HepG2 (cell line): Measurements from ENCODE around the gene FAM83G. TPM values are rescaled to one million over a fixed set of nuclear protein-coding genes. Genes with fewer than 3 reads are reported as not detected.

Experiments
- ATAC-seq: fragments of 200-7000 bp; cut with Tn5 transposase; 3 replicates; pipeline ENCODE4 v1.9.1; 2020; ENCODE audit warnings: mild to moderate bottlenecking, moderate library complexity
- BruUV-seq: library from RNA; stranded (reverse); fragments of 400-500 nt; replicated peaks from 2 replicates; lab custom pipeline; 2021; lab: Mats Ljungman, UMichigan
- CTCF ChIA-PET: fragments of 300-600 bp; formaldehyde crosslinking; extraction: SDS; loops from one replicate; lab custom pipeline; 2021; ENCODE audit warnings: low total read pairs, inconsistent platforms, low intra/inter-chr PET ratio; lab: Yijun Ruan, JAX
- POLR2A ChIA-PET: fragments of 350-600 bp; sonication (Branson Sonifier 250); formaldehyde crosslinking; loops from one replicate; lab custom pipeline; 2020; ENCODE audit warnings: antibody characterized with exemption, inconsistent platforms; lab: Yijun Ruan, JAX
- DNase-seq: peaks from one replicate; pipeline ENCODE4 v3.0.0-alpha.2; 2015; ENCODE audit warnings: low spot score
- FAIRE-seq: peaks from 3 replicates; lab custom pipeline; 2011; peaks lifted over from hg19 to GRCh38; lab: Jason Lieb, UNC
- H2AFZ ChIP-seq: one replicate; pipeline ENCODE4 v1.6.1; 2011; ENCODE audit warnings: low read length, inconsistent platforms
- H3K27ac ChIP-seq: fragments of 300-600 bp; 3 replicates; pipeline ENCODE4 v1.8.0; 2011; ENCODE audit warnings: mixed run types, mild to moderate bottlenecking, mixed read lengths, low read length, inconsistent platforms; ENCODE audit not compliant: insufficient read depth; ENCODE audit errors: extremely low read length
- H3K27me3 ChIP-seq, 2 experiments: fragments of 200-600 bp in 1 of 2; 2 replicates in 1 of 2; 3 replicates in 1 of 2; pipeline versions ENCODE4 v1.6.0 to v1.8.0; 2011; ENCODE audit warnings: low read length in 2 of 2, mild to moderate bottlenecking in 2 of 2, moderate library complexity in 2 of 2, inconsistent platforms in 1 of 2; ENCODE audit not compliant: insufficient read depth in 2 of 2, control insufficient read depth in 1 of 2
- H3K36me3 ChIP-seq, 2 experiments: fragments of 200-600 bp in 1 of 2; replicated peaks in 1 of 2; 2 replicates in 1 of 2; 3 replicates in 1 of 2; pipeline versions ENCODE4 v1.5.1 to v1.8.0; 2011; ENCODE audit warnings: low read length in 2 of 2, inconsistent platforms in 1 of 2; ENCODE audit not compliant: insufficient read depth in 2 of 2, control insufficient read depth in 1 of 2
- H3K4me1 ChIP-seq: 2 replicates; pipeline ENCODE4 v1.5.1; 2012; ENCODE audit warnings: low read length, inconsistent platforms; ENCODE audit not compliant: insufficient read depth
- H3K4me2 ChIP-seq: 2 replicates; pipeline ENCODE4 v1.6.0; 2011; ENCODE audit warnings: low read depth, low read length, inconsistent platforms
- H3K4me3 ChIP-seq, 3 experiments: fragments of 200-600 bp in 1 of 3; sonication (generic), shearing (Covaris generic) in 1 of 3; replicated peaks in 1 of 3; 2 replicates each; pipeline ENCODE4 v1.5.1; 2011 to 2016; ENCODE audit warnings: low read length in 3 of 3, inconsistent platforms in 2 of 3, low read depth in 2 of 3, mild to moderate bottlenecking in 2 of 3, control low read depth in 1 of 3, mixed read lengths in 1 of 3; ENCODE audit not compliant: insufficient read depth in 1 of 3
- H3K79me2 ChIP-seq: one replicate; pipeline ENCODE4 v1.6.1; 2011; ENCODE audit warnings: low read length, inconsistent platforms; ENCODE audit not compliant: insufficient read depth
- H3K9ac ChIP-seq: 2 replicates; pipeline ENCODE4 v1.6.0; 2011; ENCODE audit warnings: mild to moderate bottlenecking, low read depth, low read length, inconsistent platforms; ENCODE audit not compliant: insufficient read depth
- H3K9me3 ChIP-seq: 2 replicates; pipeline ENCODE4 v1.5.1; 2012; ENCODE audit warnings: mild to moderate bottlenecking, low read length
- H4K20me1 ChIP-seq: 2 replicates; pipeline ENCODE4 v1.6.0; 2011; ENCODE audit warnings: inconsistent platforms, mild to moderate bottlenecking, low read length, moderate library complexity; ENCODE audit not compliant: insufficient read depth
- ATRX ChIP-seq: sonication (generic); formaldehyde crosslinking; IDR thresholded peaks from 2 replicates; pipeline ENCODE4 v1.4.0; 2020; ENCODE audit warnings: missing genetic modification reagents, borderline replicate concordance
- CCDC6 ChIP-seq: sonication (generic); formaldehyde crosslinking; IDR thresholded peaks from 2 replicates; pipeline ENCODE4 v1.8.1; 2022; ENCODE audit warnings: mild to moderate bottlenecking, missing genetic modification reagents, moderate library complexity
- MED13 ChIP-seq: sonication (generic); formaldehyde crosslinking; IDR thresholded peaks from 2 replicates; pipeline ENCODE4 v1.5.0; 2020; ENCODE audit warnings: missing genetic modification reagents
- NFE2L1 ChIP-seq: sonication (generic); formaldehyde crosslinking; IDR thresholded peaks from 2 replicates; pipeline ENCODE4 v1.4.0; 2020; ENCODE audit warnings: missing genetic modification reagents, mild to moderate bottlenecking, borderline replicate concordance
- PHF21A ChIP-seq: sonication (generic); formaldehyde crosslinking; IDR thresholded peaks from 2 replicates; pipeline ENCODE4 v1.5.0; 2020; ENCODE audit warnings: mild to moderate bottlenecking, missing genetic modification reagents
- SP140L ChIP-seq: sonication (generic); formaldehyde crosslinking; IDR thresholded peaks from 2 replicates; pipeline ENCODE4 v1.4.0; 2020; ENCODE audit warnings: missing genetic modification reagents, borderline replicate concordance
- ZIK1 ChIP-seq: sonication (generic); formaldehyde crosslinking; IDR thresholded peaks from 2 replicates; pipeline ENCODE4 v1.5.0; 2020; ENCODE audit warnings: mild to moderate bottlenecking, low read depth, missing genetic modification reagents, borderline replicate concordance
- ZNF225 ChIP-seq: sonication (generic); formaldehyde crosslinking; IDR thresholded peaks from 2 replicates; pipeline ENCODE4 v1.4.0; 2020; ENCODE audit warnings: mild to moderate bottlenecking, missing genetic modification reagents
- ZNF577 ChIP-seq: sonication (generic); formaldehyde crosslinking; IDR thresholded peaks from 2 replicates; pipeline ENCODE4 v1.4.0; 2020; ENCODE audit warnings: mild to moderate bottlenecking, low read depth, missing genetic modification reagents, borderline replicate concordance
- ZNF607 ChIP-seq: sonication (generic); formaldehyde crosslinking; IDR thresholded peaks from 2 replicates; pipeline ENCODE4 v1.5.1; 2020; ENCODE audit warnings: missing genetic modification reagents, mild to moderate bottlenecking, borderline replicate concordance
- WGBS: methylation state at CpG from one replicate; pipeline ENCODE4 v1.1.6; 2017; ENCODE audit warnings: low lambda C conversion rate; 5-methylcytosine and 5-hydroxymethylcytosine counted together
- in situ Hi-C: cut with HindIII; loops from 2 replicates; pipeline ENCODE4 v1.10.0; 2017; ENCODE audit warnings: low pct_unique_long_range_greater_than_20kb; ENCODE audit not compliant: extremely low pct_ligation_motif_present
- intact Hi-C: fragments of 100-400 bp; cut with micrococcal nuclease; formaldehyde crosslinking; loops from one replicate; pipeline ENCODE4 v1.10.0; 2022; ENCODE audit not compliant: unreplicated experiment
- polyA plus RNA-seq, 8 experiments: library from polyadenylated mRNA; depleted of rRNA in 3 of 8; stranded (reverse) in 7 of 8; unstranded in 1 of 8; fragments of >200 nt; fragmentation: Illumina TruSeq in 4 of 8; extraction: Trizol in 4 of 8; gene quantifications; 2 replicates each; pipeline versions ENCODE4 v1.2.1 to v1.2.3, GENCODE V29; 2011 to 2016; ENCODE audit warnings: low read depth in 4 of 8, missing spikeins in 1 of 8, mixed read lengths in 1 of 8; ENCODE audit not compliant: insufficient read depth in 1 of 8
- total RNA-seq, 5 experiments: library from RNA; depleted of rRNA; stranded (reverse); fragments of >200 nt; fragmentation: Illumina TruSeq; extraction: Trizol; gene quantifications; 2 replicates each; pipeline ENCODE4 v1.2.3, GENCODE V29; 2016; ENCODE audit warnings: low read depth in 1 of 5
- TF ChIP-seq, protein P1 (sequence below): sonication (generic); formaldehyde crosslinking; IDR thresholded peaks from 2 replicates; pipeline ENCODE4 v1.9.0; 2022; ENCODE audit warnings: missing genetic modification reagents, mild to moderate bottlenecking, borderline replicate concordance
- TF ChIP-seq, protein P2 (sequence below): sonication (generic); formaldehyde crosslinking; IDR thresholded peaks from 2 replicates; pipeline ENCODE4 v1.4.0; 2020; ENCODE audit warnings: mild to moderate bottlenecking, missing genetic modification reagents
- TF ChIP-seq, protein P3 (sequence below): sonication (generic); formaldehyde crosslinking; IDR thresholded peaks from 2 replicates; pipeline ENCODE4 v1.8.0; 2023; ENCODE audit warnings: mild to moderate bottlenecking, missing genetic modification reagents
- TF ChIP-seq, protein P4 (sequence below): sonication (generic); formaldehyde crosslinking; IDR thresholded peaks from 2 replicates; pipeline ENCODE4 v1.4.0; 2020; ENCODE audit warnings: missing genetic modification reagents

FAM83G gene
- total and polyA plus RNA-seq, 2 of the 13 experiments (the other 11 are each of a cell fraction or from before 2014, with no cell fraction given) = 13.7 to 18.6 TPM

DNA sequence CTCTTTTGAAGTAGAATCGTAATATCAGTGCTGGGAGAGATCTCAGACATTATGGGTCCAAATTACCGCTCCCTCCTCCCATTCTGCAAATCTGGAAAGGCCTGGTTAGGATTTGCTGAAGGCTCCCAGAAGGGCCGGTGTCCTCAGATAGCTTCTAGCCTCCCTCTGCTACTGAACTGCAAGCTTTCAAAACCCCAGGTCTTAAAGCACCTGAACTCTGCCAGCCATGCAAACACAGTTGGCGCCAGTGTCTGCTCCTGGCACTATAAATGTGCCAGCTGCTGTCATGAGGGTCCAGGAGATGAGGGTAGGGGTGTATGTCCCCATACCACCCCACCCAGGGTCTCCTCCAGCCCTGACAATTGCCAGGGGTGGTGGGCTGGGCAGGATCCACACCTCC, 28.4 kb downstream of the FAM83G start (continued):
- TF ChIP-seq, protein P1, sequence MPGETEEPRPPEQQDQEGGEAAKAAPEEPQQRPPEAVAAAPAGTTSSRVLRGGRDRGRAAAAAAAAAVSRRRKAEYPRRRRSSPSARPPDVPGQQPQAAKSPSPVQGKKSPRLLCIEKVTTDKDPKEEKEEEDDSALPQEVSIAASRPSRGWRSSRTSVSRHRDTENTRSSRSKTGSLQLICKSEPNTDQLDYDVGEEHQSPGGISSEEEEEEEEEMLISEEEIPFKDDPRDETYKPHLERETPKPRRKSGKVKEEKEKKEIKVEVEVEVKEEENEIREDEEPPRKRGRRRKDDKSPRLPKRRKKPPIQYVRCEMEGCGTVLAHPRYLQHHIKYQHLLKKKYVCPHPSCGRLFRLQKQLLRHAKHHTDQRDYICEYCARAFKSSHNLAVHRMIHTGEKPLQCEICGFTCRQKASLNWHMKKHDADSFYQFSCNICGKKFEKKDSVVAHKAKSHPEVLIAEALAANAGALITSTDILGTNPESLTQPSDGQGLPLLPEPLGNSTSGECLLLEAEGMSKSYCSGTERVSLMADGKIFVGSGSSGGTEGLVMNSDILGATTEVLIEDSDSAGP (CRISPR knock-in tag) = no peak
- TF ChIP-seq ZNF225 = no peak
- TF ChIP-seq ATRX (CRISPR knock-in tag) = no peak

DNA sequence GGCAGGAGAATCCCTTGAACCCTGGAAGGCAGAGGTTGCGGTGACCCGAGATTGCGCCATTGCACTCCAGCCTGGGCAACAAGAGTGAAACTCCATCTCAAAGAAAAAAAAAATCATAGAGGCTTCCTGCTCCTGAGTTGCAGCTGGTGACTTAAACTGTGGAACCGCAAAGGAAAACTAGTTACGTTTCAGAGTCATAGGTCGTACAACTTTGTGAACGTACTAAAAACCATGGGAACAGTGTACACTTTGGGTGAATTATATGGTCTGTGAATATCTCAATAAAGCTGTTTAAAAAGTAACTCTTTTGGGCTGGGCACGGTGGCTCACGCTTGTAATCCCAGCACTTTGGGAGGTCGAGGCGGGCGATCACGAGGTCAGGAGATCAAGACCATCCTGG, 29.0 kb downstream of the FAM83G start:
- BruUV-seq = no TSS peak
- ATAC-seq (no peak), DNase-seq (no peak), FAIRE-seq (no peak)
- intact Hi-C loops = no loop called here
- Histone ChIP-seq H3K36me3 (peaks cover 40 to 80% of the 10 kb centered on the region in 2 experiments), H4K20me1 (no peaks in the 10 kb centered on the region), H3K4me1 (peaks cover 23% of the 10 kb centered on the region), H3K79me2 (no peaks in the 10 kb centered on the region), H3K4me2 (no peak overlapping the region), H3K9ac (no peak overlapping the region), H3K27me3 (no peaks in the 10 kb centered on the region), H3K27ac (no peak overlapping the region)
- WGBS = 98% methylated on average over 13 of the region's 13 CpGs
- CTCF ChIA-PET = no interaction called here
- no peak for TF ChIP-seq ZNF577 (CRISPR knock-in tag)
- no peak for TF ChIP-seq PHF21A (CRISPR knock-in tag)
- TF ChIP-seq, protein P2, sequence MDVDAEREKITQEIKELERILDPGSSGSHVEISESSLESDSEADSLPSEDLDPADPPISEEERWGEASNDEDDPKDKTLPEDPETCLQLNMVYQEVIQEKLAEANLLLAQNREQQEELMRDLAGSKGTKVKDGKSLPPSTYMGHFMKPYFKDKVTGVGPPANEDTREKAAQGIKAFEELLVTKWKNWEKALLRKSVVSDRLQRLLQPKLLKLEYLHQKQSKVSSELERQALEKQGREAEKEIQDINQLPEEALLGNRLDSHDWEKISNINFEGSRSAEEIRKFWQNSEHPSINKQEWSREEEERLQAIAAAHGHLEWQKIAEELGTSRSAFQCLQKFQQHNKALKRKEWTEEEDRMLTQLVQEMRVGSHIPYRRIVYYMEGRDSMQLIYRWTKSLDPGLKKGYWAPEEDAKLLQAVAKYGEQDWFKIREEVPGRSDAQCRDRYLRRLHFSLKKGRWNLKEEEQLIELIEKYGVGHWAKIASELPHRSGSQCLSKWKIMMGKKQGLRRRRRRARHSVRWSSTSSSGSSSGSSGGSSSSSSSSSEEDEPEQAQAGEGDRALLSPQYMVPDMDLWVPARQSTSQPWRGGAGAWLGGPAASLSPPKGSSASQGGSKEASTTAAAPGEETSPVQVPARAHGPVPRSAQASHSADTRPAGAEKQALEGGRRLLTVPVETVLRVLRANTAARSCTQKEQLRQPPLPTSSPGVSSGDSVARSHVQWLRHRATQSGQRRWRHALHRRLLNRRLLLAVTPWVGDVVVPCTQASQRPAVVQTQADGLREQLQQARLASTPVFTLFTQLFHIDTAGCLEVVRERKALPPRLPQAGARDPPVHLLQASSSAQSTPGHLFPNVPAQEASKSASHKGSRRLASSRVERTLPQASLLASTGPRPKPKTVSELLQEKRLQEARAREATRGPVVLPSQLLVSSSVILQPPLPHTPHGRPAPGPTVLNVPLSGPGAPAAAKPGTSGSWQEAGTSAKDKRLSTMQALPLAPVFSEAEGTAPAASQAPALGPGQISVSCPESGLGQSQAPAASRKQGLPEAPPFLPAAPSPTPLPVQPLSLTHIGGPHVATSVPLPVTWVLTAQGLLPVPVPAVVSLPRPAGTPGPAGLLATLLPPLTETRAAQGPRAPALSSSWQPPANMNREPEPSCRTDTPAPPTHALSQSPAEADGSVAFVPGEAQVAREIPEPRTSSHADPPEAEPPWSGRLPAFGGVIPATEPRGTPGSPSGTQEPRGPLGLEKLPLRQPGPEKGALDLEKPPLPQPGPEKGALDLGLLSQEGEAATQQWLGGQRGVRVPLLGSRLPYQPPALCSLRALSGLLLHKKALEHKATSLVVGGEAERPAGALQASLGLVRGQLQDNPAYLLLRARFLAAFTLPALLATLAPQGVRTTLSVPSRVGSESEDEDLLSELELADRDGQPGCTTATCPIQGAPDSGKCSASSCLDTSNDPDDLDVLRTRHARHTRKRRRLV (CRISPR knock-in tag) = no peak
- no peak for TF ChIP-seq NFE2L1 (CRISPR knock-in tag)
- TF ChIP-seq, protein P3, sequence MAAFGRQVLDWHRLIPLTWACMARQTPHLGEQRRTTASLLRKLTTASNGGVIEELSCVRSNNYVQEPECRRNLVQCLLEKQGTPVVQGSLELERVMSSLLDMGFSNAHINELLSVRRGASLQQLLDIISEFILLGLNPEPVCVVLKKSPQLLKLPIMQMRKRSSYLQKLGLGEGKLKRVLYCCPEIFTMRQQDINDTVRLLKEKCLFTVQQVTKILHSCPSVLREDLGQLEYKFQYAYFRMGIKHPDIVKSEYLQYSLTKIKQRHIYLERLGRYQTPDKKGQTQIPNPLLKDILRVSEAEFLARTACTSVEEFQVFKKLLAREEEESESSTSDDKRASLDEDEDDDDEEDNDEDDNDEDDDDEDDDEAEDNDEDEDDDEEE (CRISPR knock-in tag) = no peak
- TF ChIP-seq CCDC6 (CRISPR knock-in tag) = no peak
- TF ChIP-seq ZNF607 (CRISPR knock-in tag) = no peak
- TF ChIP-seq, protein P4, sequence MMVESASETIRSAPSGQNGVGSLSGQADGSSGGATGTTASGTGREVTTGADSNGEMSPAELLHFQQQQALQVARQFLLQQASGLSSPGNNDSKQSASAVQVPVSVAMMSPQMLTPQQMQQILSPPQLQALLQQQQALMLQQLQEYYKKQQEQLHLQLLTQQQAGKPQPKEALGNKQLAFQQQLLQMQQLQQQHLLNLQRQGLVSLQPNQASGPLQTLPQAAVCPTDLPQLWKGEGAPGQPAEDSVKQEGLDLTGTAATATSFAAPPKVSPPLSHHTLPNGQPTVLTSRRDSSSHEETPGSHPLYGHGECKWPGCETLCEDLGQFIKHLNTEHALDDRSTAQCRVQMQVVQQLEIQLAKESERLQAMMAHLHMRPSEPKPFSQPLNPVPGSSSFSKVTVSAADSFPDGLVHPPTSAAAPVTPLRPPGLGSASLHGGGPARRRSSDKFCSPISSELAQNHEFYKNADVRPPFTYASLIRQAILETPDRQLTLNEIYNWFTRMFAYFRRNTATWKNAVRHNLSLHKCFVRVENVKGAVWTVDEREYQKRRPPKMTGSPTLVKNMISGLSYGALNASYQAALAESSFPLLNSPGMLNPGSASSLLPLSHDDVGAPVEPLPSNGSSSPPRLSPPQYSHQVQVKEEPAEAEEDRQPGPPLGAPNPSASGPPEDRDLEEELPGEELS (CRISPR knock-in tag) = no peak
- TF ChIP-seq ZIK1 (CRISPR knock-in tag) = no peak
- no peak for TF ChIP-seq SP140L
- TF ChIP-seq MED13 (CRISPR knock-in tag) = no peak
- TF ChIP-seq, all 625 proteins: peak for 0
- in situ Hi-C loops = no loop called here
- POLR2A ChIA-PET = no interaction called here
- no peak overlapping the region for H3K4me3 ChIP-seq
- H2AFZ ChIP-seq = no peak overlapping the region
- no peaks in the 10 kb centered on the region for H3K9me3 ChIP-seq
